Measurements from ENCODE around the gene PEX16.

DNA sequence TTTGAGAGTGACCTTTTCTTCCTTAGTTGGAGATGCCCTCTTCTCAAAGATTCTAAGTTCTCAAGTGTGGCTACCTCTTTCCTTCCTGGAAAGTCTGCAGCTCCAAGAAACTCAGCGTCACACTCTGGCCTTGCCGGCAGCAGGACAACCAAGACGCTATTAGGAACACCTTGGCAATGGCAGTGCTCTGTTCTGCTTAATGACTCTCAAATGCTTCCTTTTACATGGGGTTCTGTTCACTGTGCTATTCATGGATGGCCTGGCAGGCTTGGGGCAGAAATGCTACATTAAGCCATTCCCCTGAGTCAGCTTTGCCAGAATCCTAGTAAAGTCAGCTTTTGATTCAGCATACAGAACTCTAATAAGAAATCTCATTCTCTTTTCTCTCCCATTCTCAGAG lies 30.7 kb upstream of the PEX16 start:
- TF ChIP-seq POLR2AphosphoS5 (IDR thresholded peaks at IDR 0.05) (no peak), CTCF (IDR thresholded peaks at IDR 0.05) (no peak), POLR2A (IDR thresholded peaks at IDR 0.05) (no peak)
